NCI-H187 (cell line): ENCODE results near the gene RGS8.

Experiments
- DNase-seq, 2 experiments: peaks; one replicate each; lab custom pipeline; 2025; lab: John Stamatoyannopoulos, UW

RGS8 gene

GRCh38 chr1:182639330-182639729 lies 45.1 kb downstream of the RGS8 start:
- no peak for DNase-seq

- DNase-seq, result no peak
Observed at GRCh38 chr1:182637769-182638168, 46.6 kb downstream of the RGS8 start.

- DNase-seq, result no peak
Observed at GRCh38 chr1:182635871-182636270, 48.5 kb downstream of the RGS8 start.
